Suprapubic skin (tissue), 3 donors: ENCODE measurements around the gene FEN1.

Experiments
- EP300 ChIP-seq: sonication (generic); formaldehyde crosslinking; IDR thresholded peaks from one replicate; pipeline ENCODE4 v1.6.1; 2017; ENCODE audit warnings: antibody characterized with exemption
- TF ChIP-seq, protein P1 (sequence below), 2 donors: fragments of 200-600 bp in 1 of 2; fragments of 450-650 bp in 1 of 2; sonication (generic) in 1 of 2; IDR thresholded peaks; one replicate each; pipeline ENCODE4 v1.5.1; 2016 to 2019; ENCODE audit warnings: antibody characterized with exemption in 2 of 2, mild to moderate bottlenecking in 1 of 2, moderate library complexity in 1 of 2

- TF ChIP-seq, protein P1, sequence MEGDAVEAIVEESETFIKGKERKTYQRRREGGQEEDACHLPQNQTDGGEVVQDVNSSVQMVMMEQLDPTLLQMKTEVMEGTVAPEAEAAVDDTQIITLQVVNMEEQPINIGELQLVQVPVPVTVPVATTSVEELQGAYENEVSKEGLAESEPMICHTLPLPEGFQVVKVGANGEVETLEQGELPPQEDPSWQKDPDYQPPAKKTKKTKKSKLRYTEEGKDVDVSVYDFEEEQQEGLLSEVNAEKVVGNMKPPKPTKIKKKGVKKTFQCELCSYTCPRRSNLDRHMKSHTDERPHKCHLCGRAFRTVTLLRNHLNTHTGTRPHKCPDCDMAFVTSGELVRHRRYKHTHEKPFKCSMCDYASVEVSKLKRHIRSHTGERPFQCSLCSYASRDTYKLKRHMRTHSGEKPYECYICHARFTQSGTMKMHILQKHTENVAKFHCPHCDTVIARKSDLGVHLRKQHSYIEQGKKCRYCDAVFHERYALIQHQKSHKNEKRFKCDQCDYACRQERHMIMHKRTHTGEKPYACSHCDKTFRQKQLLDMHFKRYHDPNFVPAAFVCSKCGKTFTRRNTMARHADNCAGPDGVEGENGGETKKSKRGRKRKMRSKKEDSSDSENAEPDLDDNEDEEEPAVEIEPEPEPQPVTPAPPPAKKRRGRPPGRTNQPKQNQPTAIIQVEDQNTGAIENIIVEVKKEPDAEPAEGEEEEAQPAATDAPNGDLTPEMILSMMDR (IDR thresholded peaks at IDR 0.05): no peak
- no peak for TF ChIP-seq EP300
Measured at GRCh38 chr11:61775106-61775505, 17.6 kb upstream of the FEN1 start.
